OCI-LY3 (cell line): ENCODE data around the gene CRPPA.

ENCODE experiments used
- H2AFZ ChIP-seq: fragments of 200-600, 300-600 bp; shearing (Covaris generic); 2 replicates; pipeline ENCODE4 v1.6.0; 2014; ENCODE audit warnings: antibody characterized with exemption, low read depth, low read length
- H3K27ac ChIP-seq: fragments of 200-600, 300-600 bp; sonication (generic); 2 replicates; pipeline ENCODE4 v1.5.1; 2014; ENCODE audit warnings: mild to moderate bottlenecking, low read length, moderate library complexity, mixed read lengths
- H3K27me3 ChIP-seq: fragments of 200-600, 300-600 bp; sonication (generic); 2 replicates; pipeline ENCODE4 v1.6.1; 2014; ENCODE audit warnings: low read depth, low read length, mixed read lengths
- H3K36me3 ChIP-seq: fragments of 200-600, 300-600 bp; sonication (generic); replicated peaks from 2 replicates; pipeline ENCODE3; 2014; ENCODE audit warnings: low read depth, low read length, mixed read lengths
- H3K4me1 ChIP-seq: fragments of 300-600, 200-600 bp; sonication (generic); 2 replicates; pipeline ENCODE4 v1.6.1; 2014; ENCODE audit warnings: low read length, mixed read lengths
- H3K4me2 ChIP-seq: fragments of 200-600, 300-600 bp; sonication (generic); 2 replicates; pipeline ENCODE4 v1.6.1; 2014; ENCODE audit warnings: low read length, mixed read lengths
- H3K4me3 ChIP-seq: fragments of 300-600, 200-600 bp; sonication (generic); 2 replicates; pipeline ENCODE4 v1.5.1; 2014; ENCODE audit warnings: antibody characterized with exemption, mild to moderate bottlenecking, low read length, moderate library complexity
- H3K79me2 ChIP-seq: fragments of 300-600, 200-600 bp; shearing (Covaris generic); 2 replicates; pipeline ENCODE4 v1.6.1; 2014; ENCODE audit warnings: mild to moderate bottlenecking, low read length, mixed read lengths
- H3K9ac ChIP-seq: fragments of 300-600, 200-600 bp; shearing (Covaris generic); 2 replicates; pipeline ENCODE4 v1.6.0; 2014; ENCODE audit warnings: mild to moderate bottlenecking, low read length, moderate library complexity
- H3K9me3 ChIP-seq: fragments of 200-600, 300-600 bp; shearing (Covaris generic); 2 replicates; pipeline ENCODE4 v1.6.1; 2014; ENCODE audit warnings: low read length, mixed read lengths; ENCODE audit not compliant: insufficient read depth
- H4K20me1 ChIP-seq: fragments of 200-600, 300-600 bp; sonication (generic); 2 replicates; pipeline ENCODE4 v1.6.1; 2016; ENCODE audit warnings: low read length, mixed read lengths; ENCODE audit not compliant: insufficient read depth
- EZH2phosphoT487 ChIP-seq: fragments of 200-600 bp; shearing (Covaris generic); IDR thresholded peaks from 2 replicates; pipeline ENCODE4 v1.6.1; 2018; ENCODE audit warnings: antibody characterized with exemption, mixed run types, low read depth
- TF ChIP-seq, protein P1 (sequence below): fragments of 200-600, 300-600 bp; sonication (generic); IDR thresholded peaks from 2 replicates; pipeline ENCODE4 v1.5.1; 2014; ENCODE audit warnings: antibody characterized with exemption, low read length, low read depth

Gene CRPPA

DNA sequence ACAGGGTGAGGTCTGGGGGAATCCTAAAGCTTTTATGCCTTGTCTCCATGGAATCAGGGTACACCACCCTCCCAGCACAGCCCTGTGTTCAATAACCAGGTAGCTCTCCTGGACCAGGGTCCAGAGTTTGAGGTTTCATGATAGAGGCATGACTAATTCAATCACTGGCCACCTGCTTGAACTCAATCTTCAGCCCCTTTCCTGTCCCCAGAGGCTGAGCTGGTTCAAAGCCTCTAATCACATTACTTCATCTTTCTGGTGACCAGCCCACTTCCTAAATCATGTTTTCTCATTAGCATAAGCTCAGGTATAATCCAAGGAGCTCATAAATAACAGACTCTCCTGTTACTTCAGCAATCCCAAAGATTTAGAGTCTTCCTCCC lies 20.5 kb downstream of the CRPPA start:
- H3K9ac ChIP-seq = no peak overlapping the region

DNA sequence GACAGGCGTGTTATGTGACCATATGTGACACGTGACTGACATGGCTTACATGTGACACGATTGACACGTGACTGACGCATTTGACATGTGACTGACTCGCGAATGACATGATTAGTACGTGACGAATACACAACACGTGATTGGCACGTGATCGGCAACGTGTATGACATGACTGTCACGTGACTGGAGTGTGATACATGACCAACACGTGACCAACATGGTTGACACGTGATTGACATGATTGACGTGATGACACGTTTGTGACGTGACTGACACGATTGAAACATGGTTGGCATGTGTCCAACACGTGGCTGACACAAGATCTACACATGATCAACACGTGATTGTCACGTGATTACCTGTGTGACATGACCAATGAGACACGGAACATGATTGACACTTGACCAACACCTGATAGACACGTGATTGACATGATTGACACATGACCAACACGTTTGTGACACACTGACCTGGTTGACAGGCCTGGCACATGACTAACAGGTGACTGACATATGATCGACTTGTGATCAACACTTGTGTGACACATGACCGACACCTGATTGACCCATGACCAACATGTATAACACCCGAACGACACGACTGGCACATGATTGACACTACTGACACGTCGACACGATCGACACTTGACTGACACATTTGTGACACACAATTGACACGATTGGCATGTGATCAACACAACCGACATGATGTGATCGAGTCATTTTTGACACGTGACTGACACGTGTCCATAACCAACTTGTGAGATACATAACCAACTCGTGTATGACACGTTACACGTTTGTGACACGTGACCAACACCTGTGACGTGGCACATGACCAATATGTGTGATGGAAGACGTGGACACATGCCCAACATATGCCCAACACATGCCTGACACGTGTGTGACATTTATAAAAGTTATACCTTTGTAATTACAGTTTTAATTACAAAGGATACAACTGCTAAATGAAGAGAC lies 21.1 kb downstream of the CRPPA start:
- Histone ChIP-seq H3K27ac (no peak overlapping the region), H4K20me1 (no peaks in the 10 kb centered on the region), H3K36me3 (peaks cover 27% of the 10 kb centered on the region), H3K79me2 (no peaks in the 10 kb centered on the region), H3K9ac (no peak overlapping the region), H2AFZ (no peak overlapping the region), H3K4me2 (no peak overlapping the region), H3K4me1 (no peaks in the 10 kb centered on the region), H3K27me3 (no peaks in the 10 kb centered on the region), H3K9me3 (peaks cover 12% of the 10 kb centered on the region), H3K4me3 (no peak overlapping the region)
- no peak for TF ChIP-seq EZH2phosphoT487
- TF ChIP-seq, protein P1, sequence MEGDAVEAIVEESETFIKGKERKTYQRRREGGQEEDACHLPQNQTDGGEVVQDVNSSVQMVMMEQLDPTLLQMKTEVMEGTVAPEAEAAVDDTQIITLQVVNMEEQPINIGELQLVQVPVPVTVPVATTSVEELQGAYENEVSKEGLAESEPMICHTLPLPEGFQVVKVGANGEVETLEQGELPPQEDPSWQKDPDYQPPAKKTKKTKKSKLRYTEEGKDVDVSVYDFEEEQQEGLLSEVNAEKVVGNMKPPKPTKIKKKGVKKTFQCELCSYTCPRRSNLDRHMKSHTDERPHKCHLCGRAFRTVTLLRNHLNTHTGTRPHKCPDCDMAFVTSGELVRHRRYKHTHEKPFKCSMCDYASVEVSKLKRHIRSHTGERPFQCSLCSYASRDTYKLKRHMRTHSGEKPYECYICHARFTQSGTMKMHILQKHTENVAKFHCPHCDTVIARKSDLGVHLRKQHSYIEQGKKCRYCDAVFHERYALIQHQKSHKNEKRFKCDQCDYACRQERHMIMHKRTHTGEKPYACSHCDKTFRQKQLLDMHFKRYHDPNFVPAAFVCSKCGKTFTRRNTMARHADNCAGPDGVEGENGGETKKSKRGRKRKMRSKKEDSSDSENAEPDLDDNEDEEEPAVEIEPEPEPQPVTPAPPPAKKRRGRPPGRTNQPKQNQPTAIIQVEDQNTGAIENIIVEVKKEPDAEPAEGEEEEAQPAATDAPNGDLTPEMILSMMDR = no peak

More for the DNA sequence above, 20.5 kb downstream of the CRPPA start:
- Histone ChIP-seq H3K27ac (no peak overlapping the region), H3K36me3 (peaks cover 27% of the 10 kb centered on the region), H4K20me1 (no peaks in the 10 kb centered on the region), H3K9me3 (peaks cover 12% of the 10 kb centered on the region), H3K4me2 (no peak overlapping the region), H2AFZ (no peak overlapping the region), H3K79me2 (no peaks in the 10 kb centered on the region), H3K4me1 (no peaks in the 10 kb centered on the region), H3K27me3 (no peaks in the 10 kb centered on the region), H3K4me3 (no peak overlapping the region)
- TF ChIP-seq, protein P1 = no peak
- no peak for TF ChIP-seq EZH2phosphoT487

DNA sequence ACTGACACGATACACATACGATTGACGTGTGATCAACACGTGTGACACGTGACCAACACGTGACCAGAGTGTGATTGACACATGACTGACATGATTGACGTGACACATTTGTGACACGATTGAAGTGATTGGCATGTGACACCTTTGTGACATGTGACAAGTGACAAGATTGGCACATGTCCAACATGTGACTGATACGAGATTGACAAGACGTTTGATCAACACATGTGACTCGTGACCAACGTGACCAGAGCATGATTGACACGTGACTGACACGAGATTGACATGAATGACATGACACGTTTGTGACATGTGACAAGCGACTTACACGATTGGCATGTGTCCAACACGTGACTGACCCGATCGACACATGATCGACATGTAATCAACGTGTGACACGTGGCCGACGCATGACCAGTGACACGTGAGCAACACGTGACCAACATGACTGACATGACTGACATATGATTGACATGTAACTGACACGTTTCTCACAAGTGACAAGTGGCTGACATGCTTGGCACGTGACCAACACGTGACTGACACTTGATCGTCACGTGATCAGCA lies 22.0 kb downstream of the CRPPA start:
- H3K36me3 ChIP-seq = peaks cover 27% of the 10 kb centered on the region
- no peak overlapping the region for H3K9ac ChIP-seq
- H3K27ac ChIP-seq = no peak overlapping the region
- peaks cover 12% of the 10 kb centered on the region for H3K9me3 ChIP-seq
- no peaks in the 10 kb centered on the region for H3K27me3 ChIP-seq
- no peaks in the 10 kb centered on the region for H3K4me1 ChIP-seq
- no peaks in the 10 kb centered on the region for H4K20me1 ChIP-seq
- no peak overlapping the region for H3K4me3 ChIP-seq
- no peak overlapping the region for H3K4me2 ChIP-seq
- H2AFZ ChIP-seq = no peak overlapping the region
- H3K79me2 ChIP-seq = no peaks in the 10 kb centered on the region
- TF ChIP-seq EZH2phosphoT487 = no peak
- TF ChIP-seq, protein P1 = no peak
